Measurements from ENCODE around the gene EMCN. TPM values are rescaled to one million over a fixed set of nuclear protein-coding genes. Genes with fewer than 3 reads are reported as not detected.

Gene EMCN
- total RNA-seq (10 to 100 TPM in 3 of 7 donors, 1 to 10 TPM in 4; 4.4 to 17.6 (median 8.5) TPM), polyA plus RNA-seq (10 to 100 TPM; 11.8 to 40.7 TPM)
- long read RNA-seq, donor 1, full-length matches to known transcripts = 20 of 32 reads
- long read RNA-seq, donor 1, partial matches to known transcripts = 3 of 32 reads
- long read RNA-seq, donor 1, other reads (novel, unspliced or antisense) = 9 of 32 reads
- long read RNA-seq, donor 2 = 0 reads
- long read RNA-seq, donor 3, full-length matches to known transcripts = 6 of 8 reads
- long read RNA-seq, donor 3, partial matches to known transcripts = 0 of 8 reads
- long read RNA-seq, donor 3, other reads (novel, unspliced or antisense) = 2 of 8 reads

- Histone ChIP-seq H3K4me1 (ENCODE audit: insufficient read depth) (peaks cover 1% of the 10 kb centered on the region), H3K9me3 (no peaks in the 10 kb centered on the region), H3K27ac (peak within 1 kb of the TSS in 1 of 2 donors; percentile 8), H3K27me3 (no peaks in the 10 kb centered on the region), H3K4me3 (no peak within 1 kb of the TSS), H3K36me3 (no peaks in the 10 kb centered on the region)
- TF ChIP-seq POLR2A (IDR thresholded peaks at IDR 0.05) (no peak), EP300 (IDR thresholded peaks at IDR 0.05) (no peak)
- DNase-seq = no peak
- 16 to 19% (median 17%) methylated on average over 3 of the region's 3 CpGs for WGBS, 3 donors
- intact Hi-C loops (cut with DNase I) = no loop called here
These were observed at the start of gene EMCN for GRCh38 chr4:100517864-100518341. TSS of gene EMCN (minus strand) at chr4:100518022. CDS start at chr4:100517914, 108 bp downstream.

- WGBS, 3 donors = 81 to 85% (median 83%) methylated on average over 3 of the region's 3 CpGs
- TF ChIP-seq, protein P1, sequence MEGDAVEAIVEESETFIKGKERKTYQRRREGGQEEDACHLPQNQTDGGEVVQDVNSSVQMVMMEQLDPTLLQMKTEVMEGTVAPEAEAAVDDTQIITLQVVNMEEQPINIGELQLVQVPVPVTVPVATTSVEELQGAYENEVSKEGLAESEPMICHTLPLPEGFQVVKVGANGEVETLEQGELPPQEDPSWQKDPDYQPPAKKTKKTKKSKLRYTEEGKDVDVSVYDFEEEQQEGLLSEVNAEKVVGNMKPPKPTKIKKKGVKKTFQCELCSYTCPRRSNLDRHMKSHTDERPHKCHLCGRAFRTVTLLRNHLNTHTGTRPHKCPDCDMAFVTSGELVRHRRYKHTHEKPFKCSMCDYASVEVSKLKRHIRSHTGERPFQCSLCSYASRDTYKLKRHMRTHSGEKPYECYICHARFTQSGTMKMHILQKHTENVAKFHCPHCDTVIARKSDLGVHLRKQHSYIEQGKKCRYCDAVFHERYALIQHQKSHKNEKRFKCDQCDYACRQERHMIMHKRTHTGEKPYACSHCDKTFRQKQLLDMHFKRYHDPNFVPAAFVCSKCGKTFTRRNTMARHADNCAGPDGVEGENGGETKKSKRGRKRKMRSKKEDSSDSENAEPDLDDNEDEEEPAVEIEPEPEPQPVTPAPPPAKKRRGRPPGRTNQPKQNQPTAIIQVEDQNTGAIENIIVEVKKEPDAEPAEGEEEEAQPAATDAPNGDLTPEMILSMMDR (IDR thresholded peaks at IDR 0.05) = no peak
- TF ChIP-seq POLR2A (IDR thresholded peaks at IDR 0.05) = no peak
- no peak for TF ChIP-seq EP300 (IDR thresholded peaks at IDR 0.05)
- no peaks in the 10 kb centered on the region for H3K9me3 ChIP-seq
These were observed 48.6 kb upstream of the EMCN start for GRCh38 chr4:100566396-100566795.

GRCh38 chr4:100557306-100557705 lies 39.5 kb upstream of the EMCN start:
- no peak overlapping the region for H3K27ac ChIP-seq
- no peaks in the 10 kb centered on the region for H3K4me1 ChIP-seq (ENCODE audit: insufficient read depth)
- H3K4me3 ChIP-seq = no peak overlapping the region
- no peak for DNase-seq
- intact Hi-C loops (cut with DNase I) = no loop called here
- no peaks in the 10 kb centered on the region for H3K36me3 ChIP-seq
- WGBS, 3 donors = 87 to 94% (median 91%) methylated on average over 2 of the region's 2 CpGs
- H3K9me3 ChIP-seq = no peaks in the 10 kb centered on the region
- H3K27me3 ChIP-seq = no peaks in the 10 kb centered on the region
- TF ChIP-seq POLR2A (IDR thresholded peaks at IDR 0.05) = no peak
- TF ChIP-seq, protein P1 (IDR thresholded peaks at IDR 0.05) = no peak
- no peak for TF ChIP-seq EP300 (IDR thresholded peaks at IDR 0.05)

More at GRCh38 chr4:100566396-100566795, 48.6 kb upstream of the EMCN start:
- H3K27ac ChIP-seq = no peak overlapping the region
- intact Hi-C loops (cut with DNase I) = no loop called here
- H3K4me1 ChIP-seq (ENCODE audit: insufficient read depth) = no peaks in the 10 kb centered on the region
- H3K36me3 ChIP-seq = no peaks in the 10 kb centered on the region
- no peak for DNase-seq
- no peaks in the 10 kb centered on the region for H3K27me3 ChIP-seq
- H3K4me3 ChIP-seq = no peak overlapping the region

- no peaks in the 10 kb centered on the region for H3K9me3 ChIP-seq
- H3K27ac ChIP-seq = no peak overlapping the region
- H3K36me3 ChIP-seq = no peaks in the 10 kb centered on the region
- H3K4me1 ChIP-seq (ENCODE audit: insufficient read depth) = no peaks in the 10 kb centered on the region
- intact Hi-C loops (cut with DNase I) = no loop called here
- no peaks in the 10 kb centered on the region for H3K27me3 ChIP-seq
- 35 to 43% (median 36%) methylated on average over 2 of the region's 2 CpGs for WGBS, 3 donors
- TF ChIP-seq POLR2A (IDR thresholded peaks at IDR 0.05) (no peak), EP300 (IDR thresholded peaks at IDR 0.05) (no peak)
- TF ChIP-seq, protein P1 (IDR thresholded peaks at IDR 0.05) = no peak
- H3K4me3 ChIP-seq = no peak overlapping the region
- no peak for DNase-seq
These were observed 38.0 kb upstream of the EMCN start for GRCh38 chr4:100555611-100556337.

Measured in ovary (tissue), 10 donors.